GM21825 (cell line): Measurements from ENCODE around the gene EIF2D.

Source experiments
- ATAC-seq: cut with Tn5 transposase; IDR thresholded peaks from one replicate; pipeline ENCODE4 v1.9.1; 2021; ENCODE audit warnings: mild to moderate bottlenecking, moderate library complexity; ENCODE audit not compliant: unreplicated experiment

The EIF2D gene

GRCh38 chr1:206551986-206552326, 60.3 kb downstream of the EIF2D start:
- ATAC-seq, result no peak

- no peak for ATAC-seq
These were observed 60.8 kb downstream of the EIF2D start for GRCh38 chr1:206551296-206551985.

GRCh38 chr1:206550446-206550845, 61.8 kb downstream of the EIF2D start:
- no peak for ATAC-seq

GRCh38 chr1:206547104-206547503, 65.2 kb downstream of the EIF2D start:
- no peak for ATAC-seq

- no peak for ATAC-seq
These were observed 66.9 kb downstream of the EIF2D start for GRCh38 chr1:206545351-206545750.

GRCh38 chr1:206544562-206545257, 67.6 kb downstream of the EIF2D start:
- no peak for ATAC-seq
